ENCODE data around the gene TRMT11.

- no peak for TF ChIP-seq POLR2A (IDR thresholded peaks at IDR 0.05; ENCODE audit: insufficient read depth in 1 of 2, low read depth in 2 of 2, low read length in 2 of 2)
- TF ChIP-seq, protein P1, sequence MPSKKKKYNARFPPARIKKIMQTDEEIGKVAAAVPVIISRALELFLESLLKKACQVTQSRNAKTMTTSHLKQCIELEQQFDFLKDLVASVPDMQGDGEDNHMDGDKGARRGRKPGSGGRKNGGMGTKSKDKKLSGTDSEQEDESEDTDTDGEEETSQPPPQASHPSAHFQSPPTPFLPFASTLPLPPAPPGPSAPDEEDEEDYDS (CRISPR knock-in tag; IDR thresholded peaks at IDR 0.05) = no peak
- no peak for TF ChIP-seq ZNF7 (CRISPR knock-in tag; IDR thresholded peaks at IDR 0.05)
- TF ChIP-seq MAX (IDR thresholded peaks at IDR 0.05) = peak; percentile 66; the same call in 1 of the 2 replicates
Observed at GRCh38 chr6:125953502-125953875, 32.9 kb upstream of the TRMT11 start.

Measured in HepG2 (cell line).